ENCODE measurements around the gene NAA38.

Gene NAA38

GRCh38 chr17:7838090-7839075 is 19.0 kb downstream of the NAA38 start:
- DNase-seq (ENCODE audit: extremely low read depth, low read depth): no peak

DNA sequence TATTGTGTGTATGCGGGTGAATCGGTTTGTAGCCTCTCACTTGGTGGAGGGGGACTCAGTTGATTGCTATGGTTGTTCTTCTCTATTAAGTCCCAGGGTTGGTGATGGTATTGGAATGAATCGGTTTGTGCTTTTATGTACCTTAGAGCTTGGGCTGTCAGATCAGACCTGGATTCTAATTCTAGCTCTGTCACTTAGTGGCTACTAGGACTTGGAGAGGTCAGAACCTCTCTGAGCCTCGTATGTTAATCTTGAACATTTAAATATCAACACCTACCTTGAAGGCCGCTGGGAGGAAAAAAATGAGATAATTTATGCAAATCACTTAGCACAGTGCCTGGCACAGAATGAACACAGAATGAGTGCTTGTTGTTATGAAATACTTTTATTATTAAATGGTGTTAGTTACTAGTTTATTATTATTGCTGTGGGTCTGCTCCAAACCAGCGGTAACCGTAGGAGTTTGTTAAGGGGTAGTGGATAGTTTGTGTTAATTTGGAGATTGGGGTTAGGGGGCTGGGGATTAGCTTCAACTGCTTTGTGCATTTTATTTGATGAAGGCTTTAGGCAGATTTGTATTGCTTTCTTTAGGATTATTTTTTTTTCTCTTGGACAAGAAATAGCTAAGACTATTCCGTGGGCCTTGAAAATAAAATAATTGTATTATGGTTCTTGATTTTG is 19.8 kb downstream of the NAA38 start:
- DNase-seq (ENCODE audit: extremely low read depth, low read depth): no peak
- TF ChIP-seq, protein P1, sequence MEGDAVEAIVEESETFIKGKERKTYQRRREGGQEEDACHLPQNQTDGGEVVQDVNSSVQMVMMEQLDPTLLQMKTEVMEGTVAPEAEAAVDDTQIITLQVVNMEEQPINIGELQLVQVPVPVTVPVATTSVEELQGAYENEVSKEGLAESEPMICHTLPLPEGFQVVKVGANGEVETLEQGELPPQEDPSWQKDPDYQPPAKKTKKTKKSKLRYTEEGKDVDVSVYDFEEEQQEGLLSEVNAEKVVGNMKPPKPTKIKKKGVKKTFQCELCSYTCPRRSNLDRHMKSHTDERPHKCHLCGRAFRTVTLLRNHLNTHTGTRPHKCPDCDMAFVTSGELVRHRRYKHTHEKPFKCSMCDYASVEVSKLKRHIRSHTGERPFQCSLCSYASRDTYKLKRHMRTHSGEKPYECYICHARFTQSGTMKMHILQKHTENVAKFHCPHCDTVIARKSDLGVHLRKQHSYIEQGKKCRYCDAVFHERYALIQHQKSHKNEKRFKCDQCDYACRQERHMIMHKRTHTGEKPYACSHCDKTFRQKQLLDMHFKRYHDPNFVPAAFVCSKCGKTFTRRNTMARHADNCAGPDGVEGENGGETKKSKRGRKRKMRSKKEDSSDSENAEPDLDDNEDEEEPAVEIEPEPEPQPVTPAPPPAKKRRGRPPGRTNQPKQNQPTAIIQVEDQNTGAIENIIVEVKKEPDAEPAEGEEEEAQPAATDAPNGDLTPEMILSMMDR (IDR thresholded peaks at IDR 0.05; ENCODE audit: low read depth, low read length): no peak

More at GRCh38 chr17:7838090-7839075, 19.0 kb downstream of the NAA38 start:
- TF ChIP-seq, protein P1 (IDR thresholded peaks at IDR 0.05; ENCODE audit: low read depth, low read length): no peak

DNA sequence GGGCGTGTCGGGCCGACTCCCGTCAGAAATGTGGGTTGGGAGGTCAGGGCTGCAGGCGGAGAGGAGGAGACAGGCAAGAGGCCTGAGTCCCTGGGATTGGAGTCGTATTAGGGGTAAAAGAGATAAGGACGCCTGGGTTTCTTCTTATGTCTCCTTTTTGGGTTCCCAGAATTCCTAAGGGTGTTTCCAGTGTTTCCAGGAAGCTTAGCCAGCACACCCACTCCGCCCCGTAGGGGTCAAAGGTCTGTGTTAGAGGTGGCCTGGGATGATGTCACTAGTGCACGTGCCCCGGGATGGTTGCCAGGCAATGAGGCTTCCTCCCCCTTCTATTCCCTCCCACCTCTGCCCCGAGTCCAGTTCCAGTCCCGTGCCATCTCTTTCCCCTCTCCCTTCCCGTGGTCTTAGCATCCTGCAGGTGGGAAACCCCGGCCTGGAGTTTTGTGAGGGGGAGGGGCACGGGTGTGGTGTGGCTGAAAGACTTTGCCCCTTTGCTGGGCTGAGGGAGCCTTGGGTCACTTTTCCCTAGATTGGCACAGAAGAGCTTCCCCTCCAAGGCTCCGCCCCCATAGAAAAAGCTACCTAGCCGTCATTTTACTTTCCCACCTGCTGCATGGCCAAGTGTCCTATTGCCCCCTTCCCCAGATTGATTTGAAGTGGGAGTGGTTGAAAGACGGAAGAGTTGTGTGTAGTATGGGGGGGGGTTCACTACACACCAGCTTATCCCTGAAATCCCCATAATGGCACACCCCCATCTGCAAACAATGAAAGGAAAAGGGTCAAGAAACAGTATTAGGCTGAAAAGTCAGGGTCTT is 20.6 kb downstream of the NAA38 start:
- DNase-seq (ENCODE audit: extremely low read depth, low read depth): peak; percentile 92
- TF ChIP-seq, protein P1 (IDR thresholded peaks at IDR 0.05; ENCODE audit: low read depth, low read length): no peak

DNA sequence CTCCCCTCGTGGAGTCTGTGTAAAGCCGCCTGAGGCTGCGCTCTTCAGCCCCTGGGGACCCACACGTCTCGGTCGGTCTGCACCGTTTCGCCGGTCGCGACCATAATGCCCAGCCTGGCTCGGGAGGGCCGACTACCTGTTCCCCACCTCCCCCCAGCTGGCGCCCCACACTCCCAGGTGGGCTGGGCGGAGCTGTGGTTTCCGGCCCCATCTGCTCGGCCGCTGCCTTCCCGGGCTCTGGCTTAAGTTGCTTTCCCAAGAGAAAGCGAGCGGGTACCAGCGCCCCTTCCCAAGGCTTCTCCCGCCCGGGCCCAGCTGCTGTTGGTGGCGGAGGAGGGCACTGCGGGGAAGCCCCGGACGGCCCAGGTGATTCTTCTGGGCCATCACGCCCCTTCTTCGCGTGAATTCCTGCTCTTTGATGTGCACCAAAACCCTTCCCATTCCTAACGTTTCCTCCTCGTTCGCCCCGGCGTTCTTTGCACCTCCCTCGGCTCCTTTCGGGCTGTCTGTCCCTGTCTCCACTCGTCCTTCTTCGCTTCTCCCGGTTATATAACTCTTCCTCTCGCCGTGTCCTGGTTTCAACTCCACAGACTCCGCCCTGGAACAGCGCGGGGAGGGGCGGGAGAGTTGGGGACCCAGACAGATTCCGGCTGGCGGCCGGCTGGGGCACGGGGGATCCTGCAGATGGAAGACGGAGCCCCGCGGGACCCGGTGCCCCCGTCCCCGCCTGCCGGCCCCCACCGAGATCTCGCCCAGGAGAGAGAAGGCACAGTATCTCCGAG is 21.4 kb downstream of the NAA38 start:
- TF ChIP-seq, protein P1 (IDR thresholded peaks at IDR 0.05; ENCODE audit: low read depth, low read length): no peak
- DNase-seq (ENCODE audit: extremely low read depth, low read depth): no peak

- DNase-seq (ENCODE audit: extremely low read depth, low read depth): peak; percentile 97
- TF ChIP-seq, protein P1 (IDR thresholded peaks at IDR 0.05; ENCODE audit: low read depth, low read length): peak; percentile 83
Observed at GRCh38 chr17:7834957-7835813, 22.2 kb downstream of the NAA38 start.

DNA sequence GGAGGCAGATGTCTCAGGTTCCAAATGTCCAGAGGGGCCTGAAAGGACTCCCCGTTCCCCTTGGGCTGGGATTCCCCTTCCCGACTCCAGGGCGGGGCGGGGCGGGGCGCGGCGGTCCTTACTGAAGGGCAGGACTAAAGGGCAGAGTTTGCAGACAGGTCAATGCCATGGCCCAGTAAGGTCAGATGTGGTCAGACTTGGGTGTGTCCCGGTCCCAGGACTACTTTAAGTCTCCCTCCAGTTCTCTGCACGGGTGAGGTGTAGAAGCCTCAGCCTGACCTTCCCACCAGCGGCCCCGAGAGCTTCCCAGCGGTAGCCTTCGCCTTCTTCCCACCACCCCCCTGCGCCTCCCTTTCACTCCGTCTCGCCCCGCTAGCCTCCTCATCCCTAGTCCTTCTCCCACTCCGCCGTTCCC is 22.8 kb downstream of the NAA38 start:
- no peak for DNase-seq (ENCODE audit: extremely low read depth, low read depth)
- TF ChIP-seq, protein P1 (IDR thresholded peaks at IDR 0.05; ENCODE audit: low read depth, low read length): no peak
